Caco-2 (cell line): ENCODE measurements around the gene ANKMY1. TPM values are rescaled to one million over a fixed set of nuclear protein-coding genes. Genes with fewer than 3 reads are reported as not detected.
A peak's percentile ranks its signal among the peaks of the same experiment; 100 is the strongest.

Experiments used
- BruUV-seq: library from RNA; stranded (reverse); fragments of 400-500 nt; replicated peaks from 2 replicates; lab custom pipeline; 2021; lab: Mats Ljungman, UMichigan
- CTCF ChIA-PET: fragments of 300-600 bp; sonication (Branson Sonifier 250); formaldehyde crosslinking; loops from one replicate; lab custom pipeline; 2022; ENCODE audit warnings: antibody characterized with exemption; lab: Charles Lee
- POLR2A ChIA-PET: fragments of 300-600 bp; sonication (Branson Sonifier 250); formaldehyde crosslinking; loops from one replicate; lab custom pipeline; 2022; ENCODE audit warnings: antibody characterized with exemption; lab: Charles Lee
- DNase-seq, 2 experiments: peaks; one replicate each; pipeline versions ENCODE4 v3.0.0 to v3.0.0-alpha.2; 2020 to 2022
- H3K27me3 ChIP-seq: replicated peaks from 2 replicates; pipeline ENCODE4 v1.6.0; 2011; ENCODE audit warnings: low read length; ENCODE audit not compliant: control insufficient read depth, insufficient read depth
- H3K36me3 ChIP-seq: 2 replicates; pipeline ENCODE4 v1.5.1; 2011; ENCODE audit warnings: low read length; ENCODE audit not compliant: control insufficient read depth, insufficient read depth
- H3K4me1 ChIP-seq: fragments of 250-450 bp; sonication (Bioruptor Pico); 2 replicates; pipeline ENCODE4 v1.5.1; 2020; ENCODE audit warnings: mild to moderate bottlenecking
- H3K4me3 ChIP-seq: 2 replicates; pipeline ENCODE4 v1.5.1; 2011; ENCODE audit warnings: low read depth, mild to moderate bottlenecking, control low read depth, low read length
- H3K9me3 ChIP-seq: fragments of 250-450 bp; sonication (Bioruptor Pico); 2 replicates; pipeline ENCODE4 v1.5.1; 2020; ENCODE audit warnings: mild to moderate bottlenecking, moderate library complexity
- H3K27ac Mint-ChIP-seq: one replicate; pipeline ENCODE4 v1.8.0; 2022; ENCODE audit warnings: mixed read lengths; ENCODE audit not compliant: unreplicated experiment
- H3K27me3 Mint-ChIP-seq: one replicate; pipeline ENCODE4 v1.8.0; 2022; ENCODE audit warnings: mixed read lengths; ENCODE audit not compliant: insufficient read depth, unreplicated experiment
- H3K36me3 Mint-ChIP-seq: one replicate; pipeline ENCODE4 v1.8.0; 2022; ENCODE audit warnings: mild to moderate bottlenecking, mixed read lengths; ENCODE audit not compliant: insufficient read depth, unreplicated experiment
- H3K4me1 Mint-ChIP-seq: one replicate; pipeline ENCODE4 v1.8.0; 2022; ENCODE audit warnings: low read depth, mixed read lengths; ENCODE audit not compliant: unreplicated experiment
- H3K4me3 Mint-ChIP-seq: one replicate; pipeline ENCODE4 v1.8.0; 2022; ENCODE audit warnings: mild to moderate bottlenecking, moderate library complexity, mixed read lengths; ENCODE audit not compliant: unreplicated experiment
- H3K9me3 Mint-ChIP-seq: one replicate; pipeline ENCODE4 v1.8.0; 2022; ENCODE audit warnings: mixed read lengths; ENCODE audit not compliant: unreplicated experiment
- intact Hi-C: fragments of 100-400 bp; cut with micrococcal nuclease; formaldehyde crosslinking; loops from one replicate; pipeline ENCODE4 v1.10.0; 2022; ENCODE audit not compliant: unreplicated experiment
- total RNA-seq: library from RNA; stranded (reverse); gene quantifications from 2 replicates; pipeline ENCODE4 v1.2.3, GENCODE V29; 2022
- TF ChIP-seq, protein P1 (sequence below), 2 experiments: fragments of 200-600 bp in 1 of 2; IDR thresholded peaks; 1 replicate in 1 of 2; 2 replicates in 1 of 2; pipeline versions ENCODE4 v1.5.1 to v1.8.0; 2011 to 2022; ENCODE audit warnings: antibody characterized with exemption in 1 of 2, control low read depth in 1 of 2, inconsistent platforms in 1 of 2, low read depth in 1 of 2, low read length in 1 of 2, mild to moderate bottlenecking in 1 of 2, moderate library complexity in 1 of 2; ENCODE audit not compliant: insufficient read depth in 1 of 2, severe bottlenecking in 1 of 2, unreplicated experiment in 1 of 2

ANKMY1 gene
- total RNA-seq, 1 experiment from 2014 or later, result 12.2 TPM

DNA sequence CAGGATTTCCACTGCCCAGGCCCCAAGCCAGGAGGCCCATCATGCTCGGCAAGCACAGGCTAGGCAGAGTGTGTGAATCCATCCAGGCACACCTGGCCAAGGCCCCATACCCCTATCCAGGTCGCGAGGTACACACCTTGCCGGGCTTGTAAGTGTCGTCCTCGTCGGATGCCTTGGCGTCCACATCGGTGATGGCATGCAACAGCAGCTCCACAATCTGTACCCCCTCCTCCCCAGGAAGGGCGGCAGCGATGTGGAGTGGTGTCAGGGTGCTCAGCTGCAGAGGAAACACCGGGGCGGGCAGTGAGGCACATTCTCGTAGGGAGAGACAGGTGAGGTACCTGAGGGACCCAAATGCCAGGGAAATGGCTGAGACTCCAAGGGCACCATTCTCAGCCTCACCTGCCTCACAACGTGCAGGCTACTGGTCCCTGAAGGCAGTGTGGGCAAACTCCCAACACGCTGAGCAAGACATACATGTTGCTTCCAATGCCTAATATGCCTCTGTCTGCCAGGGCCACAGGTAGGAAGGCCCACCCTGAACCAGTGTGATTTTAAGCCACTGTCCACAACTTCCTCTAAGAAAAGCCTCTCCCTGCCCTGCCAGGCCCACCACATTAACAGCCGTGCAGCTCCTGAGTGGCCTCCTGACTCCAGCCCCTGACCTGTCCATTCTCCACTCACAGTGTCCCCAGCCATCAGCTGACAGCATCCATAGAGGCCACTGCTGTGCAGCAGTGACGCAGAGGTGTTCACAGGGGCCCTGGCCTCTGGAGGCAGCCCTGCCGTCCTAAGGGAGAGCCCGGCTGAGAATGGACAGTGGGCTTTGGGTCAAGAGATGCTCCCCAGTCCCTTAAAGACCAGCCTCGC is 44.9 kb downstream of the ANKMY1 start:
- CTCF ChIA-PET, result no interaction called here
- no peaks in the 10 kb centered on the region for H3K9me3 Mint-ChIP-seq
- Histone ChIP-seq H3K4me3 (no peak overlapping the region), H3K27me3 (no peaks in the 10 kb centered on the region), H3K36me3 (no peaks in the 10 kb centered on the region), H3K9me3 (no peaks in the 10 kb centered on the region), H3K4me1 (no peaks in the 10 kb centered on the region)
- H3K27me3 Mint-ChIP-seq, result no peaks in the 10 kb centered on the region
- no peak overlapping the region for H3K27ac Mint-ChIP-seq
- H3K4me1 Mint-ChIP-seq, result no peaks in the 10 kb centered on the region
- no peaks in the 10 kb centered on the region for H3K36me3 Mint-ChIP-seq
- no peak overlapping the region for H3K4me3 Mint-ChIP-seq
- DNase-seq, result no peak
- TF ChIP-seq, protein P1, sequence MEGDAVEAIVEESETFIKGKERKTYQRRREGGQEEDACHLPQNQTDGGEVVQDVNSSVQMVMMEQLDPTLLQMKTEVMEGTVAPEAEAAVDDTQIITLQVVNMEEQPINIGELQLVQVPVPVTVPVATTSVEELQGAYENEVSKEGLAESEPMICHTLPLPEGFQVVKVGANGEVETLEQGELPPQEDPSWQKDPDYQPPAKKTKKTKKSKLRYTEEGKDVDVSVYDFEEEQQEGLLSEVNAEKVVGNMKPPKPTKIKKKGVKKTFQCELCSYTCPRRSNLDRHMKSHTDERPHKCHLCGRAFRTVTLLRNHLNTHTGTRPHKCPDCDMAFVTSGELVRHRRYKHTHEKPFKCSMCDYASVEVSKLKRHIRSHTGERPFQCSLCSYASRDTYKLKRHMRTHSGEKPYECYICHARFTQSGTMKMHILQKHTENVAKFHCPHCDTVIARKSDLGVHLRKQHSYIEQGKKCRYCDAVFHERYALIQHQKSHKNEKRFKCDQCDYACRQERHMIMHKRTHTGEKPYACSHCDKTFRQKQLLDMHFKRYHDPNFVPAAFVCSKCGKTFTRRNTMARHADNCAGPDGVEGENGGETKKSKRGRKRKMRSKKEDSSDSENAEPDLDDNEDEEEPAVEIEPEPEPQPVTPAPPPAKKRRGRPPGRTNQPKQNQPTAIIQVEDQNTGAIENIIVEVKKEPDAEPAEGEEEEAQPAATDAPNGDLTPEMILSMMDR (IDR thresholded peaks at IDR 0.05; ENCODE audit: insufficient read depth in 1 of 2, low read depth in 1 of 2, low read length in 1 of 2, severe bottlenecking in 1 of 2, unreplicated experiment in 1 of 2), result no peak
- POLR2A ChIA-PET, result no interaction called here
- intact Hi-C loops, result no loop called here
- no TSS peak for BruUV-seq

DNA sequence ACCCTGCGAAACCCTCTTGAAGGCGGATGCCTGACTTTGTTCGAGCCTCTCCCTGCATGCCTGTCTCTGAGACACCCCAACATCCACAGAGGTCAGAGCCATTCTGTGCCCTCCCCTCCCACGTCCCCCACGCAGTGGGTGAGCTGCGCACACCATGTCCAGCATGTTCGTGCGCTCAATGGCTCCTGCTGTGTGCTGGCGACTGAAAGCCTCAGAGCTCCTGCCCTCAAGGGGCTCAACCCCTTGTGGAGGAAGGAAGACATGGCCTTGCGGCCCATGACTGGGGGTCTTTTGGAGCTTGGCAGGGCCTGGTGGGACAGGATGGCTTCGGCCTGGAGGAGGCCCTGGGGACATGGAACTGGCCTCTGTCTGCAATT is 45.7 kb downstream of the ANKMY1 start:
- Mint-ChIP-seq H3K27ac (no peak overlapping the region), H3K4me1 (no peaks in the 10 kb centered on the region), H3K9me3 (no peaks in the 10 kb centered on the region), H3K36me3 (no peaks in the 10 kb centered on the region), H3K27me3 (no peaks in the 10 kb centered on the region), H3K4me3 (no peak overlapping the region)
- Histone ChIP-seq H3K36me3 (no peaks in the 10 kb centered on the region), H3K4me3 (no peak overlapping the region), H3K27me3 (no peaks in the 10 kb centered on the region), H3K4me1 (no peaks in the 10 kb centered on the region), H3K9me3 (no peaks in the 10 kb centered on the region)
- POLR2A ChIA-PET, result no interaction called here
- DNase-seq, result peak in 1 of 2 experiments; percentile 8
- intact Hi-C loops, result no loop called here
- TF ChIP-seq, protein P1 (IDR thresholded peaks at IDR 0.05; ENCODE audit: insufficient read depth in 1 of 2, low read depth in 1 of 2, low read length in 1 of 2, severe bottlenecking in 1 of 2, unreplicated experiment in 1 of 2), result no peak
- CTCF ChIA-PET, result no interaction called here
- no TSS peak for BruUV-seq

DNA sequence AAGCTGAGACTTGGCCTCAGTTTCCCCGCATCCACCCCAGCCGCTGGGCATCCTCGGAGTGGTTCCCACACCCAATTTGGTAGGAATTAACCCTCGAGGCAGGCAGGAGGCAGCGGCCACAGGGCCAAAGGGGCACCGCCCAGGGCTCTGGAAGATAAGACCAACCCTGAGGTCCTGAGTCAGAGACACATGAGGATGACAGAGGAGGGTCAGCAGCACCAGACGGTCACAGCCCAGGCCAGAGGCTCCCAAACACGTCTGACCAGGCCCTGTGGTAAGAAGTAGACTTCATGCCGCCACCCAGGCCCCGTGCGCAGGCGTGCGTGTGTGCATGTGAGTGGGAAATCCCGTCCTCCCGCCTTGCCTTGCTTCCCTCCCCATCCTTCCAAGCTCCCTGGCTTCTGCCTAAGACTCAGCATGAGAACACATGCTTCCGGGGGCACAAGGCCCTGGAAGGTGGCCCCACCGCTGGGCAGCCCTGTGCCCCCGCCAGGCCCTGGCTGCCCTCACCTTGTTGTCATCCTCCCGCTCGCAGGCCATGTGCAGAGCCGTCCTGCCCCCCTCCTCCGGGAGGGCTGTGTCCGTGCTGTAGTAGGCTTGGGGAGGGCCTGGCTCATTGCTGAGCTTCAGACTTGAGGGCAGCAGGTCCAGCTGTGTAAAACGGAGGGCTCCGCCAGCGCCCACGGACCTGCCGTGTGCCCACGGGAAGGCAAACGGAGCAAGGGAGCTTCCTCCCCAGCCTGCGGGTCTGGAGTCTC is 46.3 kb downstream of the ANKMY1 start:
- intact Hi-C loops, result no loop called here
- Histone ChIP-seq H3K36me3 (no peaks in the 10 kb centered on the region), H3K4me3 (no peak overlapping the region), H3K9me3 (no peaks in the 10 kb centered on the region), H3K4me1 (no peaks in the 10 kb centered on the region), H3K27me3 (no peaks in the 10 kb centered on the region)
- BruUV-seq, result no TSS peak
- no peaks in the 10 kb centered on the region for H3K36me3 Mint-ChIP-seq
- no peak overlapping the region for H3K4me3 Mint-ChIP-seq
- DNase-seq, result peak in 1 of 2 experiments; percentile 9
- no peaks in the 10 kb centered on the region for H3K9me3 Mint-ChIP-seq
- POLR2A ChIA-PET, result no interaction called here
- TF ChIP-seq, protein P1 (IDR thresholded peaks at IDR 0.05; ENCODE audit: insufficient read depth in 1 of 2, low read depth in 1 of 2, low read length in 1 of 2, severe bottlenecking in 1 of 2, unreplicated experiment in 1 of 2), result no peak
- CTCF ChIA-PET, result no interaction called here
- no peaks in the 10 kb centered on the region for H3K4me1 Mint-ChIP-seq
- no peak overlapping the region for H3K27ac Mint-ChIP-seq
- H3K27me3 Mint-ChIP-seq, result no peaks in the 10 kb centered on the region
